ENCODE results near the gene MCOLN1.

MCOLN1 gene

GRCh38 chr19:7504684-7505083 lies 17.7 kb upstream of the MCOLN1 start:
- no peak for DNase-seq

GRCh38 chr19:7505288-7505681 lies 17.1 kb upstream of the MCOLN1 start:
- DNase-seq = no peak

DNA sequence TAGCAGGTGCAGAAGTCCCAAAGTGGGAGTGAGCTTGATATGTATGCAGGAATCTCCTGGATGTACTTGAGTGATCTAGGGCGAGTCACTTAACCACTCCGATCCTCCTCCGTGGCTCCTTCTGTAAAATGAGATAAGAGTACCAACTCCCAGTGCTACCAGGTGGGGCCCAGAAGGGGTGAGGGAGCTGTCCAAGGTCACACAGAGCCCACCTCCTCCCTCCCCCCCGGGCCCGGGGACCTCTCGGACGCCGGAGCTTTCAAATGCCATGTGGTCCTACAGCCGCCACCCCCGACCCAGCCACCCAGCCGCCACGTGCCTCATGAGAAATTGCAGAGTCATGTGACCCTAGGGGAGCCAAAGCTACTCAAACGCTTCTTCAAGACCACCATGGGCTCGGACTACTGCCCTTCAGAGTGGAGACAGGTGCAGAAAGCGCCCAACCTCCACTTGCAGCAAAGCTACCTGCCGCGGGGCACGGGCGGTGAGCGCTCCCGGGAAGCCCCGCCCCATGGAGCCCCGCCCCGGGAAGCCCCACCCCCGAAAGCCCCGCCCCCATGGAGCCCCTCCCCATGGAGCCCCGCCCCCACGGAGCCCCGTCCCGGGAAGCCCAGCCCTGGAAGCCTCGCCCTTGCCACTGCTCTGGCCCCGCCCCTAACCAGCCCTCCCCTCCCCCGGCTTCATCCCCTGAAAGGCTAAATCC lies 16.6 kb upstream of the MCOLN1 start:
- DNase-seq = no peak

DNA sequence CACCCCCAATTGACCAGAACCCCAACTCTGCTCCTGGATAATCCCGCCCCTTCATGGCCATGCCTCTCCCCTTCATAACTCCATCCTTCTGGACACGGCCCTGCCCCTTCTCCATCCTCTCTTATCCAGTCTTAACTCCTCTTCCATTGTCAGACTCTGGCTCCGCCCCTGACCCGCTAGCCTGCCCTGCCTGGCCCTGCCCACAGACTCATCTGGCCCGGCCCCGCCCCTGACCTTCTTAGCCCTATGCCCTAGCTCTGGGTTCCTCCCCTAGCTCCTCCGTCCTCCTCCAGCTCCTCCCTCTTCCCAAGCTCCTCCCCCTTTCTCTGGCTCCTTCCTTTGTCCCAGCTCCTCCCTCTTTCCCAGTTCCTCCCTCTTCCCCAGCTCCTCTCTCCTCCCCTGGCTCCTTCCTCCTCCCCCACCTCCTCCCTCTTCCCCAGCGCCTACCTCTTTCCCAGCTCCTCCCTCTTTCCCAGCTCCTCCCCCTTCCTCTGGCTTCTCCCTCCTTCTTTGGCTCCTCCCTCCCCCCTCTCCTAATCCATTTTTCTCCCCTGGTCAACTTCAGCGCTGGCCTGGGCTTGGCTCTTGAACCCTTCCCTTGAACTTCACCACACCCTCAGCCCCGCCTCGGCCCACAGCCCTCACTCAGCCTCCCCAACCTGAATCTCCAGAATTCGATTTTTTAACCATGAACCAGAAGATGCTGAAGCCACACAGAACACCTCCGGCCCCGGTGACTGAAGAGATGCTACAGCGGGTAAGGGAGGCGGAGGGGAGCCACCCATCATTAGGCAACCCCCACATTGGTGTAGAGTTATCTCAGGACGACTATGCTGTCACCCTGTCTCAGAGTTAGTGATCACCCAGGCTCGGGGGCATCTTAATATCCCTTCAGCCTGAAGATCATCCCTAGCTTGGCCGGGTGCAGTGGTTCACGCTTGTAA lies 15.8 kb upstream of the MCOLN1 start:
- DNase-seq = peak; percentile 37

DNA sequence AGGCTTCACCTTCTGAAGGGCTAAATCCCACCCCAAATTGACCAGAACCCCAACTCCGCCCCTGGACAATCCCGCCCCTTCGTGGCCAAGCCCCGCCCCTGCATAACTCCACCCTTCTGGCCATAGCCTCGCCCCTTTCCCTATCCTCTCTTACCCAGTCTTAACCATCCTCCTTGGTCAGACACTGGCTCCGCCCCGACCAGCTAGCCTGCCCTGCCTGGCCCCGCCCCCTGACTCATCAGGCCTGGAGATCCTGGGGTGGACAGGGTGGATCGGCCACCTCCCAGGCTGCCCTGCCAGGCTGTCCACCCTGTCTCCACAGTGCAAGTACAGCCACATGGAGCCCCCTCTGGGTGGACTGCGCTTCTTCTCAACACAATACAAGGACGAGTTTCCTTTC lies 14.5 kb upstream of the MCOLN1 start:
- no peak for DNase-seq

DNA sequence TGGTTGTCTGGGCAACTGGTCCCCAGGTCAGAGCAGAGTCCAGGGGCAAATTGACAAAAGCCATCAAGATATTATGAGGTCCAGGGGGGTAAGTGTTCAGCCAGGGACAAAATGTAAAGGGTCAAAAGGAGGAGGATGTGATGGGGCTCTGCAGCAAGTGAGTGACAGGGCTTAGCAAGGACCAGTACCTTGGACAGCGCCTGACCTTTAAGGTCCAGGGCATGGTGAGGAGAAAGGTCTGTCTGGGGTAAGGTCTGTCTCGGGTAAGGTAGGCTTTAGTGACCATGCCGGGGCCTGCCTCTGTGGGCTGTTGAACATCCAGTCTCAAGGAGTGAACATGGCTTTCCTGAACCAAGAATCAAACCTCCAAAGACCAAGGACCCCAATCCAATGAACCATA lies 12.8 kb upstream of the MCOLN1 start:
- DNase-seq = no peak

- DNase-seq = no peak
Measured at GRCh38 chr19:7512400-7512851, 10.0 kb upstream of the MCOLN1 start.

DNA sequence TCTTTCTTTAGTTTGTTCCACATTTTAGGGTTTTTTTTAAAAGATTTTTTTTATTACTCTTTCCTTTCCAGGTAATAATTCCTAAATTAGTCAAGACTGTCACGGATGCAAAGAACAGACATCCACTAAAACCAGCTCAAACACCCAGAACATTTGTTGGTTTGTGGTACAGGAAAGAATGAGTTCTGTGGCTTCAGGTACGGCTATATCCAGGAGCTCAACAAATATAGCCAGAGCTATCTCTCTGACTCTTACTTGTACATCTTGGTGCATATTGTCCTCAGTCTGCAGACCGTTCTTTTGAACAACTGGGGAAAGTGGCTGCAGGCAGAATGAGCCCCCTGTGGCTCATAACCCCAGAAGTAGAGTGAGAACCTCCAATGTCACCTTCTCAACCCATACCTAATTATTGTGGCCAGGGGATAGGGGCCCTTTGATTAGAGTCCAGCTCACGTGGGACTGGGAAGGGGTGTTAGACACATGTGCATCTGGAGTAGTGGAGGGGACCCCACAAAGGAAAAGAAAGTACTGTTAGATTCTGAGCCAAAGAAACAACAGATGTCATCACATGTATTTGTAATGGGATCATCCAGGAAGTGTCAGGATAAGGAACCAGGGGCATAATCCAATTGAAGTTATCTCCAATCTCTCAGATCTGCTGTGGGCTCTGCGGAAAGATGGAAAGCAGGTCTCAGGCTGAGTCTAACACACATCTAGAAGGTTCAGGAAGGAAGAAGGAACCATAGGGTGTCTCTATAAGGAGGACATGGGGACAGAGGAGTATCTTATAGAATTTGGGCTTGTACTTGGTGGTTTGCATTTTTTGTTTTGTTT lies 8.4 kb upstream of the MCOLN1 start:
- DNase-seq = no peak

GRCh38 chr19:7515110-7515644 lies 7.2 kb upstream of the MCOLN1 start:
- DNase-seq = no peak

DNA sequence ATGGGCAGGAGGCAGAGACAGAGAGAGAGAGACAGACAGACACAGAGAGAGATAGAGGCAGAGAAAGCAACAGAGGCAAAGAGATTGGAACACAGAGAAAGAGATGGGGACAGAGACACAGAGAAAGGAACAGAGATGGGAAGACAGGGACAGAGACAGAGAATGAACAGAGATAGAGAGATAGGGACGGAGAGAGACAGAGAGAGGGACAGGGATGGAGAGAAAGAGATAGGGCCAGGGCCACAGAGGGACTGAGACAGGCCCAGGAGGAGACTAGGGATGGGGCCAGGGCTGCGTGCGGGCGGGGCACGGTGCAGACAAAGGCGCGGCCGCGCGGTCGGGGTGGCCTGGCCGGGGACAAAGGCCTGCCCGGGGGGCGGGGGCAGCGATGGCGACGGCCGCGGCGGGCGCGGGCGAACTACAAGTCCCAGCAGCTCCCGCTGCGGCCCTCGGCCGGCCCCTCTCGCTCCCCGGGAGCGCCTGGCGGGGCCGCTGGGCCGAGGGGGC lies 6.7 kb upstream of the MCOLN1 start, which contains the start of gene ZNF358:
Gene ZNF358, plus strand, starts transcription at position 459 of the 507 bp plus-strand sequence. CDS start 3,140 bp downstream, outside the sequence.
- peak; percentile 38 for DNase-seq

DNA sequence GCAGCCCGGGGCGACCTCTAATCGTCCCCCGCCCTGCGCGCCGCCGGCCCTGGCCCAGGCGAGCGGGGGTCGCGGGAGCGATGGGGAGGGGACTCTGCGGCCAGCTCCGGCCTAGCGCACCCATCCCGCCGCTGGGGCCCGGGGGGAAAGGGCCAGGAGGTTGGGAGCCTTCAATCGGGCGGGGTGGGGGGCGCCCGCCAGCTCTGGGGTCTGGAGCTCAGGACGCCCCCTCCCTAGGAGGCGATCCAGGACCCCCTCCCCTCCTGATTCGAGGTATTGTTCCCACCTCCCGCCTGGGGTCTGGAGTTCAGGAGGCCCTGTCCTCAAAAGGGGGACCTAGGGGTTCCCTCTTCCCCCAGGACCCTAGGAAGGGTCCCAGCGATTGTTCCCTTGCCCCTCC lies 6.1 kb upstream of the MCOLN1 start:
- DNase-seq = no peak

GRCh38 chr19:7516878-7517277 lies 5.5 kb upstream of the MCOLN1 start:
- no peak for DNase-seq

GRCh38 chr19:7519361-7520130 lies 2.9 kb upstream of the MCOLN1 start:
- no peak for DNase-seq

GRCh38 chr19:7520131-7521051 lies 2.0 kb upstream of the MCOLN1 start:
- DNase-seq = no peak

DNA sequence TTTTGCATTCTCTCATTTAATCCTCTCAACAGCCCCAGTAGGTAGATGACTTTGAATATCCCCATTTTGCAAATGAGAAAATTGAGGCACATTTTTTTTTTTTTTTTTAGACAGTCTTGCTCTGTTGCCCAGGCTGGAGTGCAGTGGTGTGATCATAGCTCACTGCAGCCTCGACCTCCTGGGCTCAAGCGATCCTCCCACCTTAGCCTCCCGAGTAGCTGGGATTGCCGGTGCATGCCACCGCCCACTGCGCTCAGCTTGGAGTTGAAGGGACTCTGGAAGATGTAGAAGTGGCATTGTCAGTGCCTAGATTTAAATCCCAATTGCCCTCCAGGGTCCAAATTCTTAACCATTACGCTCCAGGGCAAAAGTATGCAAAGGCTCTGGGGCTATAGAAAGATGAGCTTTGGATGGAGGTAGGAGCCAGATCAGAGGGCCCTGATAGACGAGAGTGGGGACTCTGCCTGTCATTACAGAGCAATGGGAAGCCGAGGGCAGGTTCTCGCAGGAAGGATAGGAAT lies 813 bp upstream of the MCOLN1 start:
- no peak for DNase-seq

- DNase-seq = no peak
Measured at GRCh38 chr19:7522923-7523667, 671 bp downstream of the MCOLN1 start.

DNA sequence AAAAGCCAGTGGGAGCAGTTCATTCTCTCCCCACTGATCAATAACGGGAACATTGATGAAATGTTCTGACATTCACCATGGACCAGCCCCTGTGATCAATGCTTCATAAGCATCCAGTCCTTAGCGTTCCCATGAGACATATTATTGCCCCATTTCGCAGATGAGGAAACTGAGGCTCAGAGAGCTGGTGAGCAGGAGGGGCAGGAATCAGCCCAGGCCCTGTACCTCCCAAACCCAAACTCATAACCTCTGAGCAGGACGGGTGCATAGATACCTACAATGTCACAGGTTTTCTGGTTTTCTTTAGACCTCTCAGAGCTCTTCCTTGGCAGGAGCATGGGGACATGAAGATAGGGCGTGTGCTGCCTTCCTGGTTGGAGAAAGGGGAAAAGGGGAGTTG lies 2.1 kb downstream of the MCOLN1 start:
- no peak for DNase-seq

- DNase-seq = no peak
Measured at GRCh38 chr19:7524992-7525739, 2.7 kb downstream of the MCOLN1 start.
